IMR-90 (cell line): ENCODE results near the gene MNT. TPM values are rescaled to one million over a fixed set of nuclear protein-coding genes. Genes with fewer than 3 reads are reported as not detected.

Experiments
- ATAC-seq: fragments of 200-7000 bp; cut with Tn5 transposase; 2 replicates; pipeline ENCODE4 v1.9.1; 2020; ENCODE audit warnings: low read depth, mild to moderate bottlenecking, moderate library complexity
- BruUV-seq: library from RNA; stranded (reverse); fragments of 400-500 nt; replicated peaks from 2 replicates; lab custom pipeline; 2021; lab: Mats Ljungman, UMichigan
- CTCF ChIA-PET: fragments of 300-600 bp; formaldehyde crosslinking; extraction: SDS; loops from one replicate; lab custom pipeline; 2021; ENCODE audit warnings: antibody characterized with exemption; lab: Yijun Ruan, JAX
- POLR2A ChIA-PET: fragments of 300-600 bp; sonication (Branson Sonifier 250); formaldehyde crosslinking; loops from one replicate; lab custom pipeline; 2022; ENCODE audit warnings: antibody characterized with exemption; ENCODE audit not compliant: unreplicated experiment; lab: Charles Lee
- DNase-seq: peaks from one replicate; pipeline ENCODE4 v3.0.0; 2013
- H2AFZ ChIP-seq: replicated peaks from 2 replicates; pipeline ENCODE3; 2013; ENCODE audit warnings: low read length, mild to moderate bottlenecking; ENCODE audit not compliant: poor library complexity
- H2AK5ac ChIP-seq: 2 replicates; pipeline ENCODE4 v1.6.1; 2013; ENCODE audit warnings: low read depth, low read length, inconsistent platforms
- H2AK9ac ChIP-seq: replicated peaks from 2 replicates; pipeline ENCODE3; 2013; ENCODE audit warnings: mild to moderate bottlenecking, low read depth, low read length, moderate library complexity; ENCODE audit not compliant: poor library complexity
- H2BK120ac ChIP-seq: 2 replicates; pipeline ENCODE4 v1.6.1; 2013; ENCODE audit warnings: low read depth, low read length, inconsistent platforms
- H2BK15ac ChIP-seq: 3 replicates; pipeline ENCODE4 v1.6.1; 2013; ENCODE audit warnings: low read depth, low read length, inconsistent platforms
- H2BK20ac ChIP-seq: 2 replicates; pipeline ENCODE4 v1.6.1; 2013; ENCODE audit warnings: low read depth, mild to moderate bottlenecking, inconsistent platforms, low read length, moderate library complexity
- H2BK5ac ChIP-seq: 2 replicates; pipeline ENCODE4 v1.6.1; 2013; ENCODE audit warnings: mild to moderate bottlenecking, low read depth, low read length, inconsistent platforms; ENCODE audit not compliant: poor library complexity, severe bottlenecking
- H3K14ac ChIP-seq: replicated peaks from 2 replicates; pipeline ENCODE4 v1.6.1; 2013; ENCODE audit warnings: low read depth, low read length, inconsistent platforms
- H3K18ac ChIP-seq: 2 replicates; pipeline ENCODE4 v1.6.1; 2013; ENCODE audit warnings: low read depth, low read length, control low read depth
- H3K23ac ChIP-seq: 2 replicates; pipeline ENCODE4 v1.6.1; 2013; ENCODE audit warnings: low read depth, low read length, inconsistent platforms
- H3K27ac ChIP-seq: 2 replicates; pipeline ENCODE4 v1.5.1; 2013; ENCODE audit warnings: mild to moderate bottlenecking, control low read depth, low read length; ENCODE audit not compliant: insufficient read depth
- H3K27me3 ChIP-seq: 2 replicates; pipeline ENCODE4 v1.6.1; 2013; ENCODE audit warnings: low read length; ENCODE audit not compliant: control insufficient read depth, insufficient read depth
- H3K36me3 ChIP-seq: 2 replicates; pipeline ENCODE4 v1.6.1; 2013; ENCODE audit warnings: low read length, mixed read lengths; ENCODE audit not compliant: control insufficient read depth, insufficient read depth
- H3K4ac ChIP-seq: 2 replicates; pipeline ENCODE4 v1.6.1; 2013; ENCODE audit warnings: low read depth, low read length, inconsistent platforms
- H3K4me1 ChIP-seq: 2 replicates; pipeline ENCODE4 v1.6.1; 2013; ENCODE audit warnings: low read length, mixed read lengths; ENCODE audit not compliant: control insufficient read depth, insufficient read depth
- H3K4me2 ChIP-seq: 2 replicates; pipeline ENCODE4 v1.6.1; 2013; ENCODE audit warnings: low read depth, mild to moderate bottlenecking, control low read depth, low read length, moderate library complexity
- H3K4me3 ChIP-seq: 2 replicates; pipeline ENCODE4 v1.5.1; 2013; ENCODE audit warnings: low read depth, mild to moderate bottlenecking, control low read depth, low read length, moderate library complexity; ENCODE audit not compliant: insufficient read depth
- H3K56ac ChIP-seq: 2 replicates; pipeline ENCODE4 v1.6.1; 2013; ENCODE audit warnings: low read length, inconsistent platforms; ENCODE audit not compliant: insufficient read depth; ENCODE audit errors: extremely low read depth
- H3K79me1 ChIP-seq, 2 experiments: 2 replicates each; pipeline ENCODE4 v1.6.1; 2013; ENCODE audit warnings: low read length in 2 of 2, inconsistent platforms in 1 of 2, low read depth in 1 of 2
- H3K9ac ChIP-seq: 2 replicates; pipeline ENCODE4 v1.6.1; 2013; ENCODE audit warnings: low read depth, low read length, control low read depth
- H3K9me1 ChIP-seq: 2 replicates; pipeline ENCODE4 v1.6.1; 2013; ENCODE audit warnings: low read length, inconsistent platforms; ENCODE audit not compliant: insufficient read depth
- H3K9me3 ChIP-seq: 2 replicates; pipeline ENCODE4 v1.6.1; 2013; ENCODE audit warnings: low read length; ENCODE audit not compliant: control insufficient read depth, insufficient read depth
- H4K20me1 ChIP-seq: 2 replicates; pipeline ENCODE4 v1.6.1; 2013; ENCODE audit warnings: low read length, inconsistent platforms; ENCODE audit not compliant: insufficient read depth
- H4K5ac ChIP-seq: 2 replicates; pipeline ENCODE4 v1.6.1; 2013; ENCODE audit warnings: mild to moderate bottlenecking, low read depth, low read length, control low read depth
- H4K8ac ChIP-seq, 2 experiments: 2 replicates each; pipeline ENCODE4 v1.6.1; 2013; ENCODE audit warnings: low read depth in 2 of 2, low read length in 2 of 2, control low read depth in 1 of 2, inconsistent platforms in 1 of 2
- H4K91ac ChIP-seq: 2 replicates; pipeline ENCODE4 v1.6.1; 2013; ENCODE audit warnings: low read depth, low read length, inconsistent platforms; ENCODE audit not compliant: insufficient read depth
- CTCF ChIP-seq: conservative IDR thresholded peaks from 2 replicates; pipeline ENCODE4 v1.5.1; 2012; ENCODE audit warnings: mild to moderate bottlenecking, low read depth, low read length, improper control_type of control experiment
- FOS ChIP-seq: fragments of 150-350 bp; IDR thresholded peaks from 2 replicates; pipeline ENCODE4 v1.6.1; 2016; ENCODE audit warnings: low read depth, low read length
- MAZ ChIP-seq: IDR thresholded peaks from 2 replicates; pipeline ENCODE4 v1.6.1; 2012; ENCODE audit warnings: low read depth, mild to moderate bottlenecking, low read length, improper control_type of control experiment, moderate library complexity, borderline replicate concordance
- RFX5 ChIP-seq: IDR thresholded peaks from 2 replicates; pipeline ENCODE4 v1.8.0; 2012; ENCODE audit warnings: low read depth, mild to moderate bottlenecking, low read length, moderate library complexity
- WGBS, 2 experiments: methylation state at CpG; one replicate each; pipeline versions ENCODE4 v1.1.5 to v1.1.7; 2013; ENCODE audit warnings: missing lambda C conversion rate in 2 of 2; ENCODE audit not compliant: insufficient read length in 1 of 2; ENCODE audit errors: extremely low coverage in 2 of 2; 5-methylcytosine and 5-hydroxymethylcytosine counted together
- dilution Hi-C: fragments of 300-500 bp; cut with HindIII; formaldehyde crosslinking; loops from one replicate; pipeline ENCODE4 v1.14.3; 2018; ENCODE audit warnings: low sequenced_read_pairs; ENCODE audit not compliant: unreplicated experiment
- in situ Hi-C: fragments of 300-500 bp; cut with MboI; formaldehyde crosslinking; loops from 3 replicates; pipeline ENCODE4 v1.14.3; 2019; ENCODE audit warnings: low sequenced_read_pairs, inconsistent platforms, mixed read lengths
- intact Hi-C: fragments of 100-400 bp; cut with micrococcal nuclease; formaldehyde crosslinking; loops from 2 replicates; pipeline ENCODE4 v1.10.0; 2022
- polyA plus RNA-seq, 3 experiments: library from polyadenylated mRNA; depleted of rRNA; stranded (reverse); fragments of >200 nt; gene quantifications; 2 replicates each; pipeline ENCODE4 v1.2.3, GENCODE V29; 2012; ENCODE audit warnings: low replicate concordance in 1 of 3
- total RNA-seq: library from RNA; depleted of rRNA; stranded (reverse); fragments of >200 nt; gene quantifications from 2 replicates; pipeline ENCODE4 v1.2.3, GENCODE V29; 2012

MNT gene
- total and polyA plus RNA-seq, 2 of the 4 experiments (the other 2 are of a cell fraction): 1.4 to 8.3 TPM

DNA sequence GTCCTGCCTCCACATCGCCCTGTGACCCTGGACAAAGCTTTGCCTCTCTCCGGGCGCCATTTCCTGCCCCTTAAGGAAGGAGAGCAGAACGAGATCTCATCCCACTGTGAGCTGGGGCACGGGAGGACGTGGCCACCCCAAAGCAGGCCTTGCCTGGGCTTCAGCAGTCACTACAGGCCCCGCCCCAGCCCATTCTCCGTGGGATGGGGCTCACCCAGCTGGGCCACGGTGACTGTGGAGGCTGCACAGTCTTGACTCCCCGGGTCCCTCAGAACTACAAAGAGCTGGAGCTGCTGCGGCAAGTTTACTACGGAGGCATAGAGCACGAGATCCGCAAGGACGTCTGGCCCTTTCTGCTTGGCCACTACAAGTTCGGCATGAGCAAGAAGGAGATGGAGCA, 28.2 kb downstream of the MNT start:
- Histone ChIP-seq H3K4ac (no peak overlapping the region), H2AK5ac (no peak overlapping the region), H2AK9ac (no peak overlapping the region), H3K14ac (no peak overlapping the region), H4K5ac (no peak overlapping the region), H3K9me1 (0 out of 2 replicates have a peak, but pooled peaks cover 3% of the 10 kb centered on the region), H3K18ac (no peak overlapping the region), H4K20me1 (no peaks in the 10 kb centered on the region; the same call in 1 of the 2 replicates), H3K79me1 (no peaks in the 10 kb centered on the region), H3K4me3 (no peak overlapping the region), H3K27me3 (no peaks in the 10 kb centered on the region), H2BK15ac (no peak overlapping the region), H2AFZ (no peak overlapping the region), H3K27ac (no peak overlapping the region), H3K56ac (no peak overlapping the region), H3K36me3 (peaks cover 40% of the 10 kb centered on the region), H3K4me1 (no peaks in the 10 kb centered on the region), H2BK20ac (no peak overlapping the region), H4K8ac (no peak overlapping the region), H3K23ac (no peak overlapping the region), H4K91ac (no peak overlapping the region), H3K4me2 (no peak overlapping the region), H3K9me3 (no peaks in the 10 kb centered on the region), H3K9ac (no peak overlapping the region), H2BK5ac (no peak overlapping the region), H2BK120ac (no peak overlapping the region)
- BruUV-seq: no TSS peak
- TF ChIP-seq FOS (no peak), CTCF (no peak), RFX5 (no peak), MAZ (no peak)
- dilution Hi-C loops: no loop called here
- WGBS, 2 experiments: 90% methylated on average over 10 of the region's 16 CpGs; no CpG with 5 or more reads in 1 of the 2 experiments
- ChIA-PET CTCF (no interaction called here), POLR2A (no interaction called here)
- DNase-seq (no peak), ATAC-seq (no peak)
- intact Hi-C loops: no loop called here
- in situ Hi-C loops: no loop called here
